GM19025 (cell line): ENCODE measurements around the gene TBC1D2B.
"Not testable (repeated sequence)": the region's sequence is repeated elsewhere in the genome, so short reads cannot be mapped to it uniquely, and the experiment has no call there.

Experiments used
- ATAC-seq: cut with Tn5 transposase; IDR thresholded peaks from one replicate; pipeline ENCODE4 v1.9.1; 2021; ENCODE audit warnings: mild to moderate bottlenecking, low read depth, moderate library complexity; ENCODE audit not compliant: unreplicated experiment

TBC1D2B gene

DNA sequence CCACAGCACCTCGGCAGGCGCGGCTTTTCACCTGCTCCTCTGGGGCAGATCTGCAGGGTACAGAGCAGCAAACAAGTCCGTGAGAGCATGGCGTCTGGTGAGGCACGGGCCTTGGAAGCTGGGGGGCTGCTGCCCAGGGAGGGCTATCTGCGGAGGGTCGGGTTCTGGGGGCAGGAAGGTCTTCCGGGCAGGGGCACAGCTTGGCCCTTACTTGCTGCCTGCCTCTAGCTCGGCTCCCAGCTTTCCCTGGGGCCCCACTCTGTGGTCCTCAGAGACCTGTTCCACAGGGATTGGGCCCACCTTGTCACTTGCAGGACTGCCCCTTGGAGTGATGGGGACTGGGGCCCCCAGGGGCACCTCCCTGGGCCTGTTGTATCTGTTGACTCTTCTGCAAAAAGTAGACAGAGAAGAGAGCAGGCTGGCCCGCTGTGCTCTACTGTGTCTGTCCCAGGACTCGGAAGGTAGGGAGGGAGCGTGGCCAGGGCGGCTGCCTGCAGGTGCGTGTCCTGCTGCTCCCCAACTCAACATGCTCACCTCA is 84.1 kb downstream of the TBC1D2B start:
- no peak for ATAC-seq

DNA sequence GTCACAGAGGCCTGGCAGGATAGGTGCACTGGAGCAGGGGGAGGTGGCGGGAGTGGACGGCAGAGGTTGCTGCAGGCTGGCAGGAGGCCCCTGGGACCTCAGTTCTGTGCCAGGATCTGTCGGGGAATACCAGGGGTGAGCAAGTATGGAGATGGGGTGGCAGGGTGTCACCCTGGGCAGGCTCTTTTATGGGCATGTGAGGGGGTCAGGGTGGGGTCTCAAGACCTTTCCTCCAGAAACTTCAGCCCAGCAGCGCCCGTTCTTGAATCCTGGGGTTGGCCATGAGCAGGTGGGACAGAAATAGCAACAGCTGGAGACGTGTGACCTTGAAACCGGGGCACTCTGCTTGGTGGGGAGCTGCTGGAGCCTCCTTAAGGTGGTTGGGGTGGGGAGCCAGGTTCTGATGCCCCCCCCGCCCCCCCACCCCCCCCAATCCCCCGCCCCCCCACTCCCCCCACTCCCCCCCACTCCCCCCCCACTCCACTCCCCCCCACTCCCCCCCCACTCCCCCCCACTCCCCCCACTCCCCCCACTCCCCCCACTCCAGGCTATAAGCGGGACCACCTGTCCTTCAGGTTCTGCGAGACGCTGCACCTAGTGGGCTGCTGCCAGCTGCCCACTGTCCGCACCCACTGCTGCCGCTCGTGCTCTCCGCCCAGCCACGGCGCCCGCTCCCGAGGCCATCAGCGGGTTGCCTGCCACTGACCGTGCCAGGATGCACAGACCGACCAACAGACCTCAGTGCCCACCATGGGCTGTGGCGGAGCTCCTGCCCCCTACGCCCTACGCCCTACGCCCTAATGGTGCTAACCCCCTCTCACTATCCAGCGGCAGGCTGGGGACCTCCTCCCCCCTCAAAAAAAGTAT is 84.9 kb downstream of the TBC1D2B start:
- ATAC-seq: no peak

DNA sequence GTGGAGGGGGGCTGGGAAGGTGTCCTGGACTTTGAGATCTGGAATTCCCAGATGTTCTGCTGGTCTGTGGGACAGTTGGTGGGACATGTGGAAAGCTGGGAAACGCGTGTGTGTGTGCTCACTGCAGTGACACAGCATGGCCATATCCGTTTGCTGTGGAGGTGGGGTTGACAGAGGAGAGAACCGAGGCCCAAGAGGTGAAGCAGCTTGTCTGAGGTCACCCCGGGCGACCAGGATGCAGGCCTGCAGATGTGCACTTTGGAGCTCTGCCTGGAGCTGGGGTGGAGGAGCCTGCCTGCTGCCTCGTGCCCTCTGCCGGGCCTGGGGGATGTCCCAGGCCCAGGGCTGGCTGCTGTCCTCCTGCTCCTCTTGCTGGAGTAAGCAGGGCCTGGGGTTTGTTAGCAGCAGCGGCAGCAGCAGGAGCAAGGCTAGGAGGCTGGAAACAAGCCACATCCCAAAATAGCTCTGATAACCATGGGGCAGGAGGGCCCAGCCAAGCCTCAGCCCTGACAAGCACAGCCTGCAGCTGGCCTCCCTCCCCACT is 85.8 kb downstream of the TBC1D2B start:
- not testable (repeated sequence) for ATAC-seq

DNA sequence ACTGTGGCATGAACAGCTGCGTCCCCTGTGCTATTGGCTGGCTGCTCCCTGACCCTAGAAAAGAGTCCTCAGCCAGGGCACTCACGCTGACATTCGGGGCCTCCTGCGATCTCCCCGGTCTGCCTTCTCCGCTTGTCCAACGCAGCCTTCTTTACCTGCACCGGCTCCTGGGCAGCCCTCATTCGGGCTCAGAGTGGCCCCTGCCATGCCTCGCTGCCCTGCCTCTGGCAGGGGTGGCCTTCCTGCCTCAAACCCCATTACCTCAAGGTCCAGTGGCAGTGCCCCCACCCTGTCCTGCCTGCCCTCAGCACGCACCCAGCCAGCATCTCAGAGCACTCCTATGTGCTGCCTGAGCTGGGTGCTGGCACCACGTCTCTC is 86.5 kb downstream of the TBC1D2B start:
- ATAC-seq: no peak

DNA sequence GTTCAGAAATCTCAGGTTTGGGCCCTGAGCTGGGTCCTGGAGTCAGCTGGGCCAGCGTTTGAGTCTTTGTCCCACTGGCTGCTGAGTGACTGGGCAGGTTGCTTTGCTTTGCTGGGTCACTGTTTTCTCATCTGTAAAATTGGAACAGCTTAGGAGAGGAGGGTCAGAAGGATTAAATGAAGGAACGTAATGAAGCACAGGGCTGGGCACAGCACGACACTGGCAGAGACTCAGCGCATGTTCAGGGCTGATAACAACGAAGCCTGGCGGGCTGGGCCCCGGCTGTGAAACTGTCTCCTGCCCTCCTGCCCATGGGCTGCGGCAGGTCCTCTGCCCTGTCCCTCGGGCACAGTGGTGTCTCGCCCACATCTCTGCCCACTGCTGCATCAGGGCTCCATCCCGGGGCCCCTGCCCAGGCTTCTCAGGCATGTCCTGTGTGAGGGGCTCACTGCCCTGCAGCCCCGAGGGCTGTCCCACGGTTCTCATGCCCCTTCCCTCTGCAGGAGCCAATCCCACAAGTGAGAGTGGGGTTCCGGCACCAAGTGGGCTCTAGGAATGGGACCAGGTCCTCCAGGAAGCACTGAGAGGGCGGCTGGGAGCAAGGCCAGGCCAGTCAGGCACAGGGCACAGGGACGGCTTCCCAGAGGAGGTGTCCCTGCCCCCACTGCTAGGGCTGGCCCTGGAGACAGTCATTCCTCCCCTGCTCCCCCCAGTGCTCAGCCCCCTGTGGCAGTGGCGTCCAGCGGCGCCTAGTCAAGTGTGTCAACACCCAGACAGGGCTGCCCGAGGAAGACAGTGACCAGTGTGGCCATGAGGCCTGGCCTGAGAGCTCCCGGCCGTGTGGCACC is 88.0 kb downstream of the TBC1D2B start:
- no peak for ATAC-seq

DNA sequence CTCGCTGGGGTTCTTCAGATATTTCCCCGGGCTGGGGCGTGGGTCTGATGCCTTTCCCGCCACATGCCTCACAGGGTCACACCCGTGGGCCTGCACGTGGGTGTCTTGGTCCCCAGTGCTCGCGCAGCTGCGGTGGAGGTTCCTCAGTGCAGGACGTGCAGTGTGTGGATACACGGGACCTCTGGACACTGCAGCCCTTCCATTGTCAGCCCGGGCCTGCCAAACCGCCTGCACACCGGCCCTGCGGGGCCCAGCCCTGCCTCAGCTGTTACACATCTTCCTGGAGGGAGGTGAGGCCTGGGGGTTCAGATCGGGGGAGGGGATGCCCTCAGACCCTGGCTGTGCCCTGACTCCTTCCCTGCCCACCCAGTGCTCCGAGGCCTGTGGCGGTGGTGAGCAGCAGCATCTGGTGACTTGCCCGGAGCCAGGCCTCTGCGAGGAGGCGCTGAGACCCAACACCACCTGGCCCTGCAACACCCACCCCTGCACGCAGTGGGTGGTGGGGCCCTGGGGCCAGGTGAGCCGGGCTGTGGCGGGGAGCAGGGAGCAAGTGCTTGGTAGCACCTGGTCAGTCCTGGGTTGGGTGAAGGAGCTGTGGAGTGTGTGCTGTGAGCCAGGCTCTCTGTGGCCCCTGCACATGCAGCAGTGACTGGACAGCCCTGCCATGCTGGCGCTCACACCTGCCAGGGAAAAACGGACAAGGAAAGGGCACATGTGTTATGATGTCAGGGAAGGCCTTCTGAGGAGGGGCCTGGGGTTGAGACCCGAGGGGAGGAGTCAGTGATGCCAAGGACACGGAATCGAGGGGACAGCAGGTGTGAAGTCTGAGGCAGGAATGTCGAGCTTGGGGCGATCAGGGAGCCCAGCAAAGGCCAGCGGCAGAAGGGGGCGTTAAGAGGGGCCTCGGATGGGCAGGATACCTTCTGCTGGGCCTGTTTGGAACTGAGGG is 88.9 kb downstream of the TBC1D2B start:
- ATAC-seq: no peak

DNA sequence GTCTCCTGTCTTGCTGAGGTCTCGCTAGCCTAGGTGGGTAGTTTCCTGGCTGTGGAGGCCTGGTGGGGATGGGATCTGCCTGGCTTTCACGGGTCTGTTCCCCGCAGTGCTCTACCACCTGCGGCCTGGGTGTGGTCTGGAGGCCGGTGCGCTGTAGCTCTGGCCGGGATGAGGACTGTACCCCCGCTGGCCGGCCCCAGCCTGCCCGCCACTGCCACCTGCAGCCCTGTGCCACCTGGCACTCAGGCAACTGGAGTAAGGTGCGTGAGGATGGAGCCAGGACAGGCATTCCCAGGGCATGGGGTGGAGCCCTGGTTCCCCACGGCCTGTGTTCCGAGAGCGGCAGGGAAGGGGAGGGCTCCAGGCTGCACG is 89.8 kb downstream of the TBC1D2B start:
- not testable (repeated sequence) for ATAC-seq

DNA sequence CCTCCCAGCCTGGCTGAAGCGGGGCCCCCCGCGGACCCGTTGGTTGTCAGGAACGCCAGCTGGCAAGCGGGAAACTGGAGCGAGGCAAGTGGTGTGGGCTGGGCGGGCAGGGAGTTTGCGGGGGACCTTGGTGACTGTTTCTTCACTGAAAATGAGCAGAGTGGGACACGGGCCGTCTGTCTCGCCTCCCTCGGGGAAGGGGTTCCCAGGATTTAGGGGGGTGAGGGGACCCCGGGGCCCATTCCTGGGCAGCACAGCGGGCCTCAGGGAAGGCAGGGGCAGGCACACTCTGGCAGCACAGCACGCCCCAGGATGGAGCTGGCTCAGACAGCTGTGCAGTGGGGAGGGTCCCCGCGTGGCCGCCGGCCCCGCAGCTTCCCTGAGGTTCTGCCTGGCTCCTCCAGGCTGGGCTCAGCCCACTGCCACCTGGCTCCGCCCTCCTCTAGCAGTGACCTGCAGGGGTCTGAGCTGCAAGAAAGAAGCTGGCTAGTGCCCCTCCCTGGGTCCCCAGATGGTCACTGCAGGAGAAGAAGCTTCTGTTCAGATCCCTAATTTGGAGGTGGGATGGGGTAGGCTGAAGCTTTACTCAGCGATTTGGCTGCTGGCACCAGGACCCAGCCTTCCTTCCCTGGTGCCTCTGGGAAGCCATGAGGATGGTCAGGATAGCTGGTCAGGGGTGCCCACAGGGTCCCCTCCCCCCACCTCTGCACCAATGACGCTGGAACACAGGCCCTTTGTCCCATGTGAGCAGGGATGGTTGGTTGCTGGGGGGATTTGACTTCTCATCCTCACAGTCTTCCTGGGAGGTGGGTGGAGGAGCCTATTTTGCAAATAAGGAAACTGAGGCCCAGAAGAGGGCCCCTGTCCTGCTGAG is 90.4 kb downstream of the TBC1D2B start:
- no peak for ATAC-seq

DNA sequence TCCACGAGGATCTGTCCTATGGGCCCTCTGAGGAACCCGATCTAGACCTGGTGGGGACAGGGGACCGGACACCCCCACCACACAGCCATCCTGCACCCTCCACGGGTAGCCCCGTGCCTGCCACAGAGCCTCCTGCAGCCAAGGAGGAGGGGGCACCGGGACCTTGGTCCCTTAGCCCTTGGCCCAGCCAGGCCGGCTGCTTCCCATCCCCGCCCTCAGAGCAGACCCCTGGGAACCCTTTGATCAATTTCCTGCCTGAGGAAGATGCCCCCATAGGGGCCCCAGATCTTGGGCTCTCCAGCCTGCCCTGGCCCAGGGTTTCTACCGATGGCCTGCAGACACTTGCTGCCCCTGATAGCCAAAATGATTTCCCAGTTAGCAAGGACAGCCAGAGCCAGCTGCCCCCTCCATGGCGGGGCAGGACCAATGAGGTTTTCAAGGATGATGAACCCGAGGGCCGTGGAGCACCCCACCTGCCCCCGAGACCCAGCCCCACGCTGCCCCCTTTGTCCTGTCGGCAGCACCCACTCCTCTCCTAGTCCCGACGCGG is 91.5 kb downstream of the TBC1D2B start:
- ATAC-seq: no peak

DNA sequence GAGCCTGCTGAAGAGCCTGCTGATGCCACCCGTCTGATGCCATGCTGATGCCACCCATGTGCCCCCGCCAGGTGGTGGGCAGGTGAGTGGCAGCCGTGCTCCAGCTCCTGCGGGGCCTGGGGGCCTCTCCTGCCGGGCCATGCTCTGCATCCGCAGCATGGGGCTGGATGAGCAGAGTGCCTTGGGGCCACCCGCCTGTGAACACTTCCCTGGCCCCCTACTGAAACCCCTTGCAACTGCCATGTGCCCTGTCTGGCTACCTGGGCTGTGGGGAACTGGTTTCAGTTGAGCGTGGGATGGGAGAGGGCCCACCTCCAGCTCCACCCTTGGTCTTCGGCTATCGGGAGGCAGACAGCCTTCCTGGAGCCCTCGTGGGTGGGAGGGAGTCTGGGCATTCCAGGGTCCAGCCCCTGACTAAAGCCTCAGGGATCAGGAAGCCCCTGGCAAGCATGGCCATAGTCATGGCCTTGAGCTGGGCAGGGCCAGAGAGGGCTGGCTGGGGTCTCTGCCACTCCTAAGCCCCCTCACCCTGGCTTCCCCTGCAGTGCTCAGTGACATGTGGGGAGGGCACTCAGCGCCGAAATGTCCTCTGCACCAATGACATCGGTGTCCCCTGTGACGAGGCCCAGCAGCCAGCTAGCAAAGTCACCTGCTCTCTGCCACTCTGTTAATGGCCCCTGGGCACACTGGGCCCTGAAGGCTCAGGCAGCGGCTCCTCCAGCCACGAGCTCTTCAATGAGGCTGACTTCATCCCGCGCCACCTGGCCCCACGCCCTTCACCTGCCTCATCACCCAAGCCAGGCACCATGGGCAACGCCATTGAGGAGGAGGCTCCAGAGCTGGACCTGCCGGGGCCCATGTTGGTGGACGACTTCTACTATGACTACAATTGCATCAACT is 92.2 kb downstream of the TBC1D2B start:
- no peak for ATAC-seq

DNA sequence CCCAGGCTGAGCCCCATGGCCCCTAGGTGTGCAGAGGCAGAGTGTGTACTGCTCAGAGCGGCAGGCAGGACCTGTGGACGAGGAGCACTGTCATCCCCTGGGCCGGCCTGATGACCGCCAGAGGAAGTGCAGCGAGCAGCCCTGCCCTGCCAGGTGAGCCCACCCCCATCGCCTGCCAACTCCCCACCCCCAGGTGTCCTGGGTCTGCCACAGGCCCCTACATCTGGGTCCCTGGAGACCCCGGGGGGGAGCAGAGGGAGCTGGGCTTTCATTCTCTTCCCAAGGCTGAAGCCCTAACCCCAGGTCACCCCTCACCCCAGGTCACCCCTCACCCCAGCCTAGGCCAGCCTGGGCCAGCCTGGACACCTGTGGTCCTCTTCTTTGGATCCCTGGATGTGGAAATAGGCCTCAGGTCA is 93.1 kb downstream of the TBC1D2B start:
- ATAC-seq: no peak

DNA sequence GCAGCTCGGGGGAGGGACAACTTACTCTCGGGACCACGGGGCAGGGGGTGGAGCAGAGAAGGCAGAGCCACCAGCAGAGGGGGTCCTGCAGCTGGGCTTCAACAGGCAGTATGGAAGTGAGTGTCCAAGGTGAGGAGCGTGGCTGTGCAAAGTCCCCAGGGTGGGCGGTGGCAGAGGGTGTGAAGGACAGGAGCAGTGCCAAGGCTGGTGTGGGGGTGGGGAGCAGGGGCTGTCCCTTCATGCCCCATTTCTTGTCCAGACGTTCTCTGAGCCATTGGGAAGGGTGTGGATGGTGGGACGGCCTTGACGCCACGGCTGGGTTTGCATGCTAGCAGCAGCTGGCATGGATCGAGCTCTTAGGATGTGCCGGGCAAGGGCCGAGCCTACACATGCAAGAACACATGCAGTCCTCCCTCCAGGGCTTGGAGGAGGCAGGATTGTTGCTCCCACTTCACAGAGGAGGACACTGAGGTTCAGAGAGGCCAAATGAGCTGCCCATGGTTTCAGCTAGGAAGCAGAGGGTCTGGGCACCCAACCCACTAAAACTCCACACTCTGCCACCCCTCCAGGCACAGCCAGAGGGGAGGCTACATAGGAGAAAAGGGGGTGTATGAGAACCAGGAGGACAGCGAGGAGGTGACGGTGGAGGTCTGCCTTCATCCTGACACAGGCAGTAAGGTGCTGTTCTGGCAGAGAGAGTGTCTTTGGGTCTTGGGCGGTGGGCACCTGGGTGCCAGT is 93.6 kb downstream of the TBC1D2B start:
- no peak for ATAC-seq

DNA sequence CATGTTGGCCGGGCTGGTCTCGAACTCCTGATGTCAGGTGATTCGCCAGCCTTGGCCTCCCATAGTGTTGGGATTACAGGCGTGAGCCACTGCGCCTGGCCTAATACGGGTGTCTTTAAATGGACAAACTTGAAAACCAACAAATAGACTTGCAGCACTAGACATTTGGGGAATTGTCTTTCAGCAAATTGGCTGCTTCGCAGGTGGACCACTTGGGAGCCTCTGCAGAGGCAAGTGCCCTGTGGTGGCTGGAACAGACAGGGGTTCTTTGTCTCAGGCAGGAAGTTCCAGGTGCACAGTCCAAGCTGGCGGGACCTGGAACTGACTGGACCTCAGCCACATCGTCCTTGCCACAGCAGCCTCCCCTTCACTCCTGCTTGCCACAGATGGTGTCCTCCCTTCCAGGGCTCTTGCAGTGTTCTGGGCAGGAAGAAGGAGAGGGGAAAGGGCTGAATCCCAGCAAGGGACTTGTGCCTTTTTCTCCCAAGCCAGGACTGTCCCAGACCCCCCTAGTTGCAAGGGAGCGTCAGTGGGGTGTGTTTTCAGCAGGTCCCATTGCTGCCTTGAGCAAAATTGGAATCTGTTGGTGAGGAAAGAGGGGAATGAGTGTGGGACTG is 94.3 kb downstream of the TBC1D2B start:
- ATAC-seq: no peak

DNA sequence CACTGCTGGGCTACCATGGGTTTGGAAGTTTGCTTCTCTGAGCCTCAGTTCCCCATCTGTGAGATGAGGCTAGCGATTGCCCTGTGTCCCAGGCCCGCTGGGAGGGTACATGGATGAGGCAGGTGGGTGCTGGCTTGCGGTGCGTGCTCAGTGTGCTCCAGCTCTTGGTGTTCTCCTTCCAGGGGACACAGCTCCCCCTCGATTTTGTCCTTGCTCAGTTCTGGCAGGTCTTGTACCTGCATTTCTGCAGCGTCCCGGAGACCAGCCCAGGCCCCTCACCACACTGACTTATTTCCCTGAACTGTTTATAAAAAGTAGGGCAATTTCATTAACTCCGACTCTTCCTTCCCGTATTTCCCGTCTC is 95.4 kb downstream of the TBC1D2B start:
- no peak for ATAC-seq

DNA sequence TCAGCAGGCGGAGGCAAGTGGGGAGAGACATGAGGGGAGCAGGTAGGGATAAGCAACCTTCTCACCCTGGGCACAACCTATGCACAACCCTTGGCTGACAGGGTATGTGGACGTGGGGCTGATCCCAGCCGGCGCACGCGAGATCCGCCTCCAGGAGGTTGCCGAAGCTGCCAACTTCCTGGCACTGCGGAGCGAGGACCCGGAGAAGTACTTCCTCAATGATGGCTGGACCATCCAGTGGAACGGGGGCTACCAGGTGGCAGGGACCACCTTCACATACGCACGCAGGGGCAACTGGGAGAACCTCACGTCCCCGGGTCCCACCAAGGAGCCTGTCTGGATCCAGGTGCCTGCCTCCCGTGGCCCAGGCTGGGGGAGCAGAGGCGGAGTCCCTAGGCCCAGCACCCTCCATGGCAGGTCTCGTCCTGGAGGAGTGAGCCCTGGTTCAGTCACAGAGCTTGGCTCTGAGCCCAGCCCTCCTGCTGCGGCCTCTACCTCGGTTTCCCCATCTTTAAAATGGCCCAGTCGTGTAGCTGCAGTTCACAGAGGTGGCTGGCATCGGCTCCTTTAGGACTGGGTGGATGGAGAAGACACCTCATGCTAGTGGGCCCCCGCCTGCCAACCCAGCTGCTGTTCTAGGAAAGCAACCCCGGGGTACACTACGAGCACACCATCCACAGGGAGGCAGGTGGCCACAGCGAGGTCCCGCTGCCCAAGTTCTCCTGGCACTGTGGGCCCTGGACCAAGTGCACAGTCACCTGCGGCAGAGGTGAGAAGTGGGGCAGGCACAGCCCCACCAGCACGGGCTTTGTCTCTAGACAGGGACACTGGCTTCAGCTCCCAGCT is 96.0 kb downstream of the TBC1D2B start:
- ATAC-seq: no peak

DNA sequence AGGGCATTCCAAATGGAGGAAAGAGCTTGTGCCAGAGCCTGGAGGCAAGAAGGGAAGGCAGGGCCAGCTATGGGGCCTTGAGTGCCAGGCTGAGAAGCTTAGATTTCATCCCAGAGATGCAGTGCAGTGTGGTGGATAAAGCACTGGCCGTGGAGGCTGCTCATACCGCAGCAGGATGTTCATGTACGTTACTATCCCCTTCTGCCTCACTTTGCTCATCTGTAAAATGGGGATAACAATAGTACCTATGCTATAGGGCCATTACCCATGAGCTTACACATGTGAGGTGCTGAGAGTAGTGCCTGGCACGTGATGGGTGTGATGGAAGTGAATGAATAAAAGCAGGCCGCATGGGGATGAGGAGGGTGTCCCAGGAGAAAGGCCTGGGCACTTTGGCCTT is 96.8 kb downstream of the TBC1D2B start:
- ATAC-seq: not testable (repeated sequence)
